ENCODE data around the gene CAMP. TPM values are rescaled to one million over a fixed set of nuclear protein-coding genes. Genes with fewer than 3 reads are reported as not detected.

CAMP gene
- total RNA-seq, 1 donor from 2014 or later = not detected

DNA sequence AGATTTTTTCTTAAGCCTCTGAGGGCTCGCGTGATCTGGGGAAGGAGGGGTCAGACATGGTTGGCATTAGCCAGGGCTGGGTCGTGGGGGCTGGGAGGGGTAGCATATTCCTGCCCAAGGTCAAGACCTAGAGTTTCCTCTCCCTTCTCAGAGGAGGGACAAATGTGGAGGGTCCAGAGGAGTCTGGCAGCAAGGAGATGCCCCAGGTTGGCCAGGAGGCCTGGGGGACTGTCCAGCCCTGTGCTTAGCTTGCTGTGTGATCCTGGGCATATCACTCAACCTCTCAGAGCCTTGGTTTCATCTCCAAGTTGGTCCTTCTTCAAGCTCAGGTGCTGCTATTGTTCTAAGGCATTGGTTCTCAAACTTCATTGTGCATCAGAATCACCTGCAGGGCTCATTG, 9.1 kb upstream of the CAMP start:
- Mint-ChIP-seq H3K4me1 (ENCODE audit: unreplicated experiment) (peaks cover 3% of the 10 kb centered on the region), H3K36me3 (ENCODE audit: unreplicated experiment) (no peaks in the 10 kb centered on the region), H3K27ac (ENCODE audit: unreplicated experiment) (no peak overlapping the region), H3K4me3 (ENCODE audit: unreplicated experiment) (no peak overlapping the region), H3K9me3 (ENCODE audit: unreplicated experiment) (no peaks in the 10 kb centered on the region), H3K27me3 (ENCODE audit: unreplicated experiment) (peaks cover 3% of the 10 kb centered on the region)
- TF ChIP-seq, protein P1, sequence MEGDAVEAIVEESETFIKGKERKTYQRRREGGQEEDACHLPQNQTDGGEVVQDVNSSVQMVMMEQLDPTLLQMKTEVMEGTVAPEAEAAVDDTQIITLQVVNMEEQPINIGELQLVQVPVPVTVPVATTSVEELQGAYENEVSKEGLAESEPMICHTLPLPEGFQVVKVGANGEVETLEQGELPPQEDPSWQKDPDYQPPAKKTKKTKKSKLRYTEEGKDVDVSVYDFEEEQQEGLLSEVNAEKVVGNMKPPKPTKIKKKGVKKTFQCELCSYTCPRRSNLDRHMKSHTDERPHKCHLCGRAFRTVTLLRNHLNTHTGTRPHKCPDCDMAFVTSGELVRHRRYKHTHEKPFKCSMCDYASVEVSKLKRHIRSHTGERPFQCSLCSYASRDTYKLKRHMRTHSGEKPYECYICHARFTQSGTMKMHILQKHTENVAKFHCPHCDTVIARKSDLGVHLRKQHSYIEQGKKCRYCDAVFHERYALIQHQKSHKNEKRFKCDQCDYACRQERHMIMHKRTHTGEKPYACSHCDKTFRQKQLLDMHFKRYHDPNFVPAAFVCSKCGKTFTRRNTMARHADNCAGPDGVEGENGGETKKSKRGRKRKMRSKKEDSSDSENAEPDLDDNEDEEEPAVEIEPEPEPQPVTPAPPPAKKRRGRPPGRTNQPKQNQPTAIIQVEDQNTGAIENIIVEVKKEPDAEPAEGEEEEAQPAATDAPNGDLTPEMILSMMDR (IDR thresholded peaks at IDR 0.05) = no peak
- DNase-seq (ENCODE audit: extremely low spot score, unreplicated experiment) = no peak

DNA sequence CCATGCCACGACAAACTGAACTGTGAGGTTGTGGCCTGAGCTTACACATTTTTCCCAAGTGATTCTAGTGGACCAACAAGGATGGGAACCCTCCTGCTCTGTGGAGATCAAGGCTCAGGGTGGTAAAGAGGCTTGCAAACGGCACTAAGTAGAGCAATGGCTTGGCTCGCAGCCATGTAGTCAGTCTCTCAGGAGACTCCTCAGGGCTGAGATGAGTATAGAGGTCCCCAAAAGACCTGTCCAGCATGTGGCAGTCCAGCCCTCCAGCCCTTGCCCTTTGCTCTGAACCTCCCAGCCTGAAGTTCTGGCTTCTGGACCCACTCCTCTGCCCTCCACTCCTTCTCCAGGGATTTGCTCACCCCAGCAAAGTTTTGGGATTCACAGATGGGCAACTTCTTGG, 8.3 kb upstream of the CAMP start:
- peaks cover 3% of the 10 kb centered on the region for H3K27me3 Mint-ChIP-seq (ENCODE audit: unreplicated experiment)
- DNase-seq (ENCODE audit: extremely low spot score, unreplicated experiment) = no peak
- H3K4me1 Mint-ChIP-seq (ENCODE audit: unreplicated experiment) = peaks cover 3% of the 10 kb centered on the region
- no peaks in the 10 kb centered on the region for H3K36me3 Mint-ChIP-seq (ENCODE audit: unreplicated experiment)
- TF ChIP-seq, protein P1 (IDR thresholded peaks at IDR 0.05) = no peak
- H3K4me3 Mint-ChIP-seq (ENCODE audit: unreplicated experiment) = no peak overlapping the region
- no peaks in the 10 kb centered on the region for H3K9me3 Mint-ChIP-seq (ENCODE audit: unreplicated experiment)
- H3K27ac Mint-ChIP-seq (ENCODE audit: unreplicated experiment) = no peak overlapping the region

DNA sequence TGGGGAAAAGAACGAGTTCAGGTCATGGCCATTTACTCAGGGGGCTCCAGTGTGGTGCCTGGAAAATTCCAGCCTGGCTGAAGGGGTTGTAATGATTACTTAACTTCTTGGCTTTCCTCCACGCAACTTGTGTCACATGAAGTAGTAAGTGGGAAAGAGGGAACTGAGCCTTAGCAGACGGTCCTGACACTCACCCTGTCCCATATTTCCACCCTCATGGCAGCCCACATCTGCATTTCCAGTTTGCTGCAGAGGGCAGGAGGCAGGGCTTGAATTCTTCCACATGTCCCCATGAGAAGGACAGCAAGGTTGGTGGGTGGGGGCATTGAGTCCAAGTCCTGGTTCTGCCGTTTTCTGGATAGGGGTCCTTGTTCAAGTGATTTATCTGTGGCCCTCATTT, 7.8 kb upstream of the CAMP start:
- Mint-ChIP-seq H3K36me3 (ENCODE audit: unreplicated experiment) (no peaks in the 10 kb centered on the region), H3K27me3 (ENCODE audit: unreplicated experiment) (peaks cover 3% of the 10 kb centered on the region), H3K27ac (ENCODE audit: unreplicated experiment) (no peak overlapping the region), H3K9me3 (ENCODE audit: unreplicated experiment) (no peaks in the 10 kb centered on the region), H3K4me1 (ENCODE audit: unreplicated experiment) (peaks cover 3% of the 10 kb centered on the region), H3K4me3 (ENCODE audit: unreplicated experiment) (no peak overlapping the region)
- DNase-seq (ENCODE audit: extremely low spot score, unreplicated experiment) = no peak
- TF ChIP-seq, protein P1 (IDR thresholded peaks at IDR 0.05) = no peak

DNA sequence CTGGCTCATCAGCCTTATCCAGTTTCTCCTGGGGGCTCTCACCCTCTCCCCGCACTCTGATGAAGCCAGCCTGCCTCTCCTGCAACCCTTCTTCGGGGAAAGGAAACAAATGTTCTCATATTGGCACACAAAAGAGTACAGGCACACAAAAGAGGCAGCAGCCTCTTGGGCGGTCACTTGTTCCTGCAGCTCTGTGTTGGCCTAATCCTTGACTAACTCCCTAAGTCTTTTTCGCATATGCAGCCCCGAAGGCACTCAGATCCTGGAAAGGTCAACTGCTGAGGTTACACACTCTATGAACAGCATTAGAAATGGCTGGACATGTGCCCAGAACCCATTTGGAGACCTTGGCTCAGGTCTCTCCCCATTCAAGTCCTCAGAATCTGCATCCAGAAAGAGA, 7.4 kb upstream of the CAMP start:
- Mint-ChIP-seq H3K4me3 (ENCODE audit: unreplicated experiment) (no peak overlapping the region), H3K9me3 (ENCODE audit: unreplicated experiment) (no peaks in the 10 kb centered on the region), H3K27ac (ENCODE audit: unreplicated experiment) (no peak overlapping the region), H3K4me1 (ENCODE audit: unreplicated experiment) (peaks cover 3% of the 10 kb centered on the region), H3K36me3 (ENCODE audit: unreplicated experiment) (no peaks in the 10 kb centered on the region), H3K27me3 (ENCODE audit: unreplicated experiment) (peaks cover 3% of the 10 kb centered on the region)
- TF ChIP-seq, protein P1 (IDR thresholded peaks at IDR 0.05) = no peak
- no peak for DNase-seq (ENCODE audit: extremely low spot score, unreplicated experiment)

DNA sequence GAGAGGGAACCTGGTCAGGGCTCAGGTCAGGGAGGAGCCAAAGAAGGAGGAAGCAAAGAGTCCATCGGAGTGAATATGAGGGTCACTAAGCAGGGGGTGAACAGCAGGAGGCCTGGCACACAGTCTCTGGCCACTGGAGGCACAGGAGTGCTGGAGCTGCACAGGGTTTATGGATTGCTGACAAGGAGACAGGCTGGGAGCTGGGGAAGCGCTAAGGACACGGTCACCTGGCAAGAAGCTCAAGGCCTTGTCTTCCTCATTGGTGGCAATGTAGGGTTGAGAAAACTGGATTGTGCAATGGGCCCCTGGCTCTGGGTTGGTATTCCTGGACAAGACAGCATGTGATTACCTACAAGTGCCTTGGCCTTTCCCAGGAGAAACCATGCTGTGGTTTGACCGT, 5.8 kb upstream of the CAMP start:
- H3K9me3 Mint-ChIP-seq (ENCODE audit: unreplicated experiment) = no peaks in the 10 kb centered on the region
- H3K27ac Mint-ChIP-seq (ENCODE audit: unreplicated experiment) = no peak overlapping the region
- no peak for DNase-seq (ENCODE audit: extremely low spot score, unreplicated experiment)
- TF ChIP-seq, protein P1 (IDR thresholded peaks at IDR 0.05) = no peak
- peaks cover 3% of the 10 kb centered on the region for H3K4me1 Mint-ChIP-seq (ENCODE audit: unreplicated experiment)
- H3K36me3 Mint-ChIP-seq (ENCODE audit: unreplicated experiment) = no peaks in the 10 kb centered on the region
- H3K27me3 Mint-ChIP-seq (ENCODE audit: unreplicated experiment) = peaks cover 3% of the 10 kb centered on the region
- no peak overlapping the region for H3K4me3 Mint-ChIP-seq (ENCODE audit: unreplicated experiment)

All from osteocyte (in vitro differentiated cells).